Adrenal gland (tissue), 12 donors: Measurements from ENCODE around the gene ACAA2. TPM values are rescaled to one million over a fixed set of nuclear protein-coding genes. Genes with fewer than 3 reads are reported as not detected.
"Not testable (repeated sequence)": the region's sequence is repeated elsewhere in the genome, so short reads cannot be mapped to it uniquely, and the experiment has no call there.

Experiments used
- DNase-seq, 7 donors: peaks; one replicate each; pipeline ENCODE4 v3.0.0-alpha.2; 2019 to 2020
- H3K27ac ChIP-seq, 5 donors: fragments of 200-600 bp; sonication (generic) in 4 of 5; 1 replicate in 3 of 5; 2 replicates in 2 of 5; pipeline versions ENCODE4 v1.5.1 to v1.8.0; 2016 to 2020; ENCODE audit warnings: mild to moderate bottlenecking in 1 of 5
- H3K27me3 ChIP-seq: fragments of 200-600 bp; 2 replicates; pipeline ENCODE4 v1.8.0; 2021
- H3K36me3 ChIP-seq, 2 donors: fragments of 200-600 bp; replicated peaks in 1 of 2; 1 replicate in 1 of 2; 2 replicates in 1 of 2; pipeline versions ENCODE4 v1.5.1 to v1.8.0; 2018 to 2022
- H3K4me1 ChIP-seq, 2 donors: fragments of 200-600 bp; replicated peaks in 1 of 2; 1 replicate in 1 of 2; 2 replicates in 1 of 2; pipeline versions ENCODE4 v1.5.1 to v1.8.0; 2018 to 2021
- H3K4me3 ChIP-seq, 4 donors: fragments of 200-600 bp; sonication (generic) in 3 of 4; one replicate each; pipeline ENCODE4 v1.5.1; 2016 to 2018
- H3K9me3 ChIP-seq, 3 donors: fragments of 200-600 bp; sonication (generic) in 1 of 3; replicated peaks in 1 of 3; 1 replicate in 2 of 3; 2 replicates in 1 of 3; pipeline versions ENCODE4 v1.5.1 to v1.8.0; 2016 to 2021
- CTCF ChIP-seq, 6 experiments: fragments of 450-650 bp in 4 of 6; fragments of 200-600 bp in 2 of 6; sonication (generic) in 1 of 6; IDR thresholded peaks; 1 replicate in 5 of 6; 2 replicates in 1 of 6; pipeline versions ENCODE4 v1.5.1 to v1.8.0; 2016 to 2021; ENCODE audit warnings: antibody characterized with exemption in 6 of 6, mild to moderate bottlenecking in 2 of 6, moderate library complexity in 1 of 6
- POLR2A ChIP-seq, 2 donors: fragments of 450-650 bp; IDR thresholded peaks; one replicate each; pipeline ENCODE4 v1.6.1; 2017; ENCODE audit warnings: antibody characterized with exemption in 2 of 2, mild to moderate bottlenecking in 2 of 2, moderate library complexity in 1 of 2
- WGBS, 4 donors: extraction: QIAGEN DNeasy Blood & Tissue Kit in 2 of 4; methylation state at CpG; one replicate each; pipeline versions ENCODE4 v1.1.5 to v1.1.7; 2013 to 2017; 5-methylcytosine and 5-hydroxymethylcytosine counted together
- intact Hi-C, 2 donors: fragments of 100-400 bp; cut with DNase I; formaldehyde crosslinking; loops; one replicate each; pipeline versions ENCODE4 v1.14.1 to v1.15.0; 2022 to 2023
- polyA plus RNA-seq, 3 donors: library from polyadenylated mRNA; stranded (reverse); fragments of 200-250 nt in 2 of 3; fragments of 350-450 nt in 1 of 3; fragmentation: Illumina TruSeq in 1 of 3; extraction: RNeasy Lipid Tissue Mini Kit (QIAGEN cat#74804) in 1 of 3; gene quantifications; one replicate each; pipeline ENCODE4 v1.2.3, GENCODE V29; 2013 to 2014
- total RNA-seq, 9 donors: library from RNA; depleted of rRNA in 4 of 9; stranded (reverse); fragments of >200 nt in 4 of 9; fragments of 120-200 nt in 1 of 9; fragmentation: NEBNext Ultra II Directional in 1 of 9; extraction: Animal tissue kit (Norgen Biotek cat#: 25700) in 1 of 9; gene quantifications; one replicate each; pipeline versions ENCODE4 v1.1.0 to v1.2.4, GENCODE V29; 2013 to 2023
- donor health status: healthy with polysubstance abuse.
- donor health status: Bipolar disorder and iron deficiency.
- donor health status: DM: yes; HTN: yes; CAD: no.
- donor health status: DM: no; HTN: no; CAD: no.
- donor health status: DM: no; HTN: no; CAD: no.
- donor health status: DM: yes; HTN: yes; CAD: no.

Gene ACAA2
- total and polyA plus RNA-seq, 12 donors = 21.4 to 197 (median 105) TPM

GRCh38 chr18:49804096-49804495 is 9.2 kb downstream of the ACAA2 start:
- Histone ChIP-seq H3K27me3 (no peaks in the 10 kb centered on the region), H3K9me3 (no peaks in the 10 kb centered on the region), H3K36me3 (peaks cover 0 to 13% of the 10 kb centered on the region in 2 donors), H3K4me3 (no peak overlapping the region), H3K4me1 (no peaks in the 10 kb centered on the region), H3K27ac (no peak overlapping the region)
- 93 to 98% (median 94%) methylated on average over 5 of the region's 5 CpGs for WGBS, 4 donors
- intact Hi-C loops = no loop called here
- TF ChIP-seq CTCF (IDR thresholded peaks at IDR 0.05) (no peak), POLR2A (IDR thresholded peaks at IDR 0.05) (no peak)
- DNase-seq = no peak

- H3K36me3 ChIP-seq = peaks cover 0 to 13% of the 10 kb centered on the region in 2 donors
- WGBS, 4 donors = 95 to 98% (median 97%) methylated on average over 4 of the region's 4 CpGs
- no peaks in the 10 kb centered on the region for H3K9me3 ChIP-seq
- TF ChIP-seq POLR2A (IDR thresholded peaks at IDR 0.05) (no peak), CTCF (IDR thresholded peaks at IDR 0.05) (no peak)
- intact Hi-C loops = no loop called here
- no peaks in the 10 kb centered on the region for H3K4me1 ChIP-seq
- H3K27ac ChIP-seq = no peak overlapping the region
- no peaks in the 10 kb centered on the region for H3K27me3 ChIP-seq
- H3K4me3 ChIP-seq = no peak overlapping the region
- no peak for DNase-seq
Observed at GRCh38 chr18:49802623-49803022, 10.7 kb downstream of the ACAA2 start.

GRCh38 chr18:49800491-49800890 is 12.8 kb downstream of the ACAA2 start:
- H3K4me1 ChIP-seq, H3K9me3 ChIP-seq, H3K27ac ChIP-seq, H3K4me3 ChIP-seq, H3K27me3 ChIP-seq, intact Hi-C loops, DNase-seq: not testable (repeated sequence)
- 84 to 96% (median 90%) methylated on average over 3 to 4 of the region's 5 CpGs for WGBS, 4 donors
- peaks cover 0 to 20% of the 10 kb centered on the region in 2 donors for H3K36me3 ChIP-seq

GRCh38 chr18:49799806-49800205 is 13.5 kb downstream of the ACAA2 start:
- peaks cover 0 to 20% of the 10 kb centered on the region in 2 donors for H3K36me3 ChIP-seq
- H3K27ac ChIP-seq, H3K9me3 ChIP-seq, H3K4me3 ChIP-seq, DNase-seq, H3K4me1 ChIP-seq, H3K27me3 ChIP-seq, intact Hi-C loops: not testable (repeated sequence)
- WGBS, 4 donors = 94 to 99% methylated on average over 12 to 16 of the region's 29 CpGs; no CpG with 5 or more reads in 2 of the 4 donors

DNA sequence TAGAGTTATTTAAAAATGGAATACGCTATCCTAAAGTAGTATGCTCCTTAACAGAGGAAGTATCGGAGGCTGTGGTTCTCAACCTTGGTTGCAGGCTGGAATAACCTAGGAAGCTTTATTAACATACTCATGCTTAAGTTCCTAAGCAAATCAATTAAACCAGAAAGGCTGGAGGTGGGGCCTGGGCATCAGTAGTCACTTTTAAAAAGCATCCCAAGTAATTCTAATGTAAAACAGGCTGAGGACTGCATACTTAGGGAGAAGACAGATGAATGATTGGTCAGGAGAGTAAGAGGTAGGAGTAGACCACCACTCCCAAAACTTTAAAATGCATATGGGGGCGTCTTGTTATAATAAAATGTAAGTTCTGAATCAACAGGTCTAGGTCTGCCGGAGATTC is 15.3 kb downstream of the ACAA2 start:
- no peaks in the 10 kb centered on the region for H3K27me3 ChIP-seq
- intact Hi-C loops = no loop called here
- 95 to 99% (median 98%) methylated on average over 4 of the region's 4 CpGs for WGBS, 4 donors
- no peaks in the 10 kb centered on the region for H3K9me3 ChIP-seq
- no peaks in the 10 kb centered on the region for H3K4me1 ChIP-seq
- H3K27ac ChIP-seq = no peak overlapping the region
- DNase-seq = no peak
- TF ChIP-seq POLR2A (IDR thresholded peaks at IDR 0.05) (no peak), CTCF (IDR thresholded peaks at IDR 0.05) (no peak)
- H3K36me3 ChIP-seq = peaks cover 0 to 27% of the 10 kb centered on the region in 2 donors
- H3K4me3 ChIP-seq = no peak overlapping the region
